Measurements from ENCODE around the gene UXS1.

UXS1 gene

DNA sequence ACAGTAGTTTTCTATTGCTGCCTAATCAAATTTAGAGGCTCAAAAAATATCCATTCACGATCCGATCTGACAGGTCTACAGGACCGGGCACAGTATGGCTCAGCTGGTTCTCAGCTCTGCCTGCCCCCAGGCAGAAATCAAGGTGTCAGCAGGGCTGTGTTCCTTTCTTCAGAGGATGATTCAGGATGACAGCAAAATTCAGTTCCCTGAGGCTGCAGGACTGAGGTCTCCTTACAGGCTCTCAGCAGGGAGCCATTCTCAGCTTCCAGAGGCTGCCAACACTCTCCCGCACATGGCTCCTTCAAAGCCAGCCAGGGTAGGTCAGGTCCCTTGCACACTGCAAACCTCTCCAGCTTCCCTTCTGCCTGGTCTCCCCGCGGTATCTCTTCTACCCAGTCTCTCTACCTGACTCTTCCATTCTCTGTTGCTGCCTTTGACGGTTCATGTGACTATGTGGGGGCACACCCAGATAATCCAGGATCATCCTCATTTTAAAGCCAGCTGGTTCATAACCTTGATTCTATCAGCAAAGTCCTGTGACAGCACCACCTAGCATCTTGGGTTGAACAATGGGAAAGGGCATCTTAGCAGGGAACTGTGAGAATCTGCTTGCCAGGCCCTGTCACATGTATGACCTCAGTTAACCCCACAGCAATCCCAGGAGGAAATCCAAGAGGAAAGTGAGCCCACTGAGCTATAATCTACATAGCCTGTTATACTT is 50.4 kb downstream of the UXS1 start:
- no peak for DNase-seq (ENCODE audit: low read depth)
- TF ChIP-seq, protein P1, sequence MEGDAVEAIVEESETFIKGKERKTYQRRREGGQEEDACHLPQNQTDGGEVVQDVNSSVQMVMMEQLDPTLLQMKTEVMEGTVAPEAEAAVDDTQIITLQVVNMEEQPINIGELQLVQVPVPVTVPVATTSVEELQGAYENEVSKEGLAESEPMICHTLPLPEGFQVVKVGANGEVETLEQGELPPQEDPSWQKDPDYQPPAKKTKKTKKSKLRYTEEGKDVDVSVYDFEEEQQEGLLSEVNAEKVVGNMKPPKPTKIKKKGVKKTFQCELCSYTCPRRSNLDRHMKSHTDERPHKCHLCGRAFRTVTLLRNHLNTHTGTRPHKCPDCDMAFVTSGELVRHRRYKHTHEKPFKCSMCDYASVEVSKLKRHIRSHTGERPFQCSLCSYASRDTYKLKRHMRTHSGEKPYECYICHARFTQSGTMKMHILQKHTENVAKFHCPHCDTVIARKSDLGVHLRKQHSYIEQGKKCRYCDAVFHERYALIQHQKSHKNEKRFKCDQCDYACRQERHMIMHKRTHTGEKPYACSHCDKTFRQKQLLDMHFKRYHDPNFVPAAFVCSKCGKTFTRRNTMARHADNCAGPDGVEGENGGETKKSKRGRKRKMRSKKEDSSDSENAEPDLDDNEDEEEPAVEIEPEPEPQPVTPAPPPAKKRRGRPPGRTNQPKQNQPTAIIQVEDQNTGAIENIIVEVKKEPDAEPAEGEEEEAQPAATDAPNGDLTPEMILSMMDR (IDR thresholded peaks at IDR 0.05; ENCODE audit: control insufficient read depth, insufficient read depth, low read depth, low read length, missing control alignments): no peak
- H3K4me3 ChIP-seq (ENCODE audit: control insufficient read depth, low read depth, low read length): no peak overlapping the region

DNA sequence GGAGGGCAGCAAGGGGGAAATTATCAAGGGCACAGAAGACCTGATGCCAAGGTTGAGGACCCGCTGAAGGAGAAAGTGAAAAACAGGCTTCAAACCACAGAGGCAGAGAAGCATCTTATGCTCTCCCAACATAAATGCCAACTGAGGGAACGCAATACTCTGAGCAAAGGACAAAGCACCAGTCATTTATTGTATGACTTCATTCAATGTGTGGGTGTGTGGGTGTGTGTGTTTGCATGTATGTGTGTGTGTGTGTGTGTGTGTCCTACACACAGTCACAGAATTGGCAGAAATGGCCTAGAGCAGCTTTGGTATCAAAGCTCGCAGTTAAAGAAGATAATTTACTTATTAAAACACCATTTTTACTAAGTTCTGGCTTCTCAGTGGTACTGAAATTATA is 51.4 kb downstream of the UXS1 start:
- DNase-seq (ENCODE audit: low read depth): no peak
- H3K4me3 ChIP-seq (ENCODE audit: control insufficient read depth, low read depth, low read length): no peak overlapping the region
- TF ChIP-seq, protein P1 (IDR thresholded peaks at IDR 0.05; ENCODE audit: control insufficient read depth, insufficient read depth, low read depth, low read length, missing control alignments): no peak

DNA sequence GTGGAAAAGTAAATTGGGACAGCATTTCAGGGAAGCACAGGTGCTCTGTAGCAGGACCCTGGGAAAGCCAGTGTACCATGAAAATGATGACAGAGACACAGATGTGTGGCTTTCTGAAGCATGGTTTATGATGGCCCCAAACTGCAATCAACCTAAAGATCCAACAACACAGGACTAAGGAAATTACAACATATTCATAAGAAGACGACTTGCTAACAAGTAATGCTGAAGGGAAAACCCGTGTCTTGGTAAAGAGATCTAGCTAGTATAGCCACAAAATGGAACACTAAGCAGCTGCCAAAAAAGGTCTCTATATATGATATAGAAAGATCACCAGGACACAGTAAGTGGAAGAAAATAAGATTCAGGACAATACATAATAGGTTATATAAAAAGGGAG is 53.2 kb downstream of the UXS1 start:
- H3K4me3 ChIP-seq (ENCODE audit: control insufficient read depth, low read depth, low read length): no peak overlapping the region
- TF ChIP-seq, protein P1 (IDR thresholded peaks at IDR 0.05; ENCODE audit: control insufficient read depth, insufficient read depth, low read depth, low read length, missing control alignments): no peak
- DNase-seq (ENCODE audit: low read depth): no peak

DNA sequence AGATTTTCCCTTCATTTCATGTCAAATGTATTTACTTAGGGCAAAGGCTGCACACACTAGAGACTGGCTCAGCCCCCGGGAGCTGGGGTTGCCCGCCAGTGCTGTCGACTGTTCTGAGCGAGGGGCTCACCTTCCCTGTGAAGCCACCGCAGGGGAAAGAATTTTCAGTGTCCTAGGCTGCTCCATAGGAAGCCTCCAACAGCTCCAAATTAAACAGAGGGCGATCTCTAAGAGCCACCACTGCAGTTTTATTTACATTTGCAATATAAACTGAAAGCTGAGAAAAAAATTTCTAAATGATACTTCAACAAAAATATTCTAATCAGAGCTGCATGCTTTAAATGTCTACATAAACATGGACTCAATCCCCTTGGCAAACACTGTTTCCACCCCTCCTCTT is 54.0 kb downstream of the UXS1 start:
- no peak overlapping the region for H3K4me3 ChIP-seq (ENCODE audit: control insufficient read depth, low read depth, low read length)
- TF ChIP-seq, protein P1 (IDR thresholded peaks at IDR 0.05; ENCODE audit: control insufficient read depth, insufficient read depth, low read depth, low read length, missing control alignments): no peak
- no peak for DNase-seq (ENCODE audit: low read depth)

DNA sequence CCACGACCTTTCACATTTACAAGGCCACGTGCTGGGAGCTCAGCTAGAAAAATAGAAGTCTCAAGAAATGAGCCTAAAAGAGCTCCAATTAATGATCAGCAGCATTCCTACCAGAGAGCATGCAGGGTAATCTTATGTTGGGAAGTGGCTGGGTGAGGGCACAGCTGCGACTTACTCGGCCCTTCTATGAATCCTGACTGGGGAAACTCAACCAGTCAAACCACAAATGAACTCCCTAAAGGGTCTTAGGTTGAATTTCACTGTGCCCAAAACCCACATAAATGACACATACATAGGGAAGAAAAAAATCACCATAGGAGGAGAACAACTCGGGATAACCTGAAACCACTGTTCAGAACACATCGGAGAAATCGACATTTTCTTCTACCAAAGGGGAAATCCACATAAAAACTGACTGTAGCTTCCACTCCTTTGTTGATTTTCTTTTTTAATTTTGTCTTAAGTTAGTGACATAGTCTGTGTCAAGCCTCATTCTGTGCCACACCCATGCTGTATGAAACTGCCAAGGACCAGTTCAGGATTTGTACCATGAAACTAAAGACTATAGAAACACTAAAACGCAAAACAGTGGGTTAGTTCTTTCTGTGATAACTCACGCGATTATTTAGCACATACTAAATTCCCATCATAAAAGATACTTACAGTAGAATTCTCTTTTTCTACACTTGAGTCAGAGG is 54.7 kb downstream of the UXS1 start:
- TF ChIP-seq, protein P1 (IDR thresholded peaks at IDR 0.05; ENCODE audit: control insufficient read depth, insufficient read depth, low read depth, low read length, missing control alignments): no peak
- no peak for DNase-seq (ENCODE audit: low read depth)
- H3K4me3 ChIP-seq (ENCODE audit: control insufficient read depth, low read depth, low read length): no peak overlapping the region

DNA sequence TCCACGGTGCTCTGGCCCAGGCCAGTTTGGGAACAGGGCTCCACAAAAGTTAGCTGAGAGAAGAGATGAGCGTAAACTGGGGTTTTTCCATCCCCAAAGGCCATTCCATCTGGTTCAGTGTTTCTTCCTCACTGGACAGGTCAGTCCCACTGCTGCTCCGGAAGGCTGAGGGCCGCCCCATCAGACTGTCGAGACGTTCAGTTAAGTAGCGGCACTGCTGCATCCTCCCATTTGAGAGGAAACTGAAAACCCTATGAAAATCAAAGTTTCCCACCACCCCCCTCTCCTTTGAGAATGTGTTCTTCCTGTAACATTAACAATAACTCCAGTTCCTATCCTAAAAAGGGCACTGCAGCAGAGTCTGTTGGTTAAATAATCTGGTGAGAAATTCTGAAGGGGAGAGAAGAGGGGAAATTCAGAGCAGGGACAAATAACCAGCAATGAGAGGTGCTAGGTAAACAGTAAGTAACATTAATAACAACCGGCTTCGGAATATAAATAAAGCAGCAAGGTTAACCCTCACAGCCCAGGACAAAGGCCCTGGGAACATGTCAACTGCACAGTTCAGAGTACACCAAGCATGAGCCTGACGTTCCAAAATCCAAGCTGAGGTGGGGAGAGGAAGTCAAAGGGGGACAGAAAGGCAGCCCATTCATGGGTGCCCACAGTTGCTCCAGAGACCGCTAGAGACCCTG is 55.4 kb downstream of the UXS1 start:
- no peak for DNase-seq (ENCODE audit: low read depth)
- TF ChIP-seq, protein P1 (IDR thresholded peaks at IDR 0.05; ENCODE audit: control insufficient read depth, insufficient read depth, low read depth, low read length, missing control alignments): no peak
- no peak overlapping the region for H3K4me3 ChIP-seq (ENCODE audit: control insufficient read depth, low read depth, low read length)
